ENCODE results near the gene TMEM163.
"Not testable (repeated sequence)": the region's sequence is repeated elsewhere in the genome, so short reads cannot be mapped to it uniquely, and the experiment has no call there.

The TMEM163 gene

DNA sequence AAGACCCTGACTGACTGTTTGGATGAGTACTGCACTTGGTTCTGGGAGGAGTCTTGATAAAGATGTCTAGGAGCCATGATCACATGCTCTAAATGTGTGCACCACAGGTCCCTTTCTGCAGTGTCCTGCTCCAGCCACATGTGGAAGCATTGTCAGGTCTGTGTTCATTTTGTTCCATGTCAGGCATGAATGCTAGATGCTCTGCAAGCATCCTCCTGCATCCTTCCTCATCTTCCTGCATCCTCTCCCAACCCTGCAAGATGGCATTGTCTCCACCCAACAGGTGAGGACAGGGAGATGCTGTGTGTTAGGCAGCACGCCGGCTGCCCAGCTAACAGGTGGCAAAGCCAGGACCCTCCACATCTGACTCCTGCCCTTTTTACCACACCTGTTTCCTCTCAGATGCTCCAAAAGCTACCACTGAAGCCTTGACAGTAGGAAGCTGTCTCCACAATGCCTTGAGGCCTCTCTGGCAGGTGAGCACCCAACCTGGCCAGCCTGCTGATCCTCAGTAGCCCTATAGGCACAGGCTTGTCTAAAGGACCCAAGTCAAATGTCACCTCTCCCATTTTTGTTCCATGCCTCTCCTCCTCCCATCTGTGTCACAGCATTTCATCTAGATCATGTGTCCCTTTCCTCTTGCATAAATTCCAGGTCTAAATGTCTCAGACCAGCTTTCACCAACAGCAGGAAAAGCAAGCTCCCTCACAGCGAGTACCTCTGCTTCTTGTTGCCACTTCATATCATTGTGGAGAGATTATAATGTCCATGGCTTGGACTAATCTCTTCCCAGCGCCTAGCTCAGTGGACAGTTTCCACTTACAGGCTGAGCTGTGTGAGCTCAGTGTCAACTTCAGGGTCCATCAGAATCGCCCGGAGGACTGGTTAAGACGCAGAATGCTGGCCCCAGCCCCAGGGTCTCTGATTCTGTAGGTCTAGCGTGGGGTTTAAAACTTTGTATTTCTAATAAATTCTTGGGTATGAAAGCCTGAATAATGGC, 55.0 kb downstream of the TMEM163 start:
- no peak for DNase-seq (ENCODE audit: low read depth)

DNA sequence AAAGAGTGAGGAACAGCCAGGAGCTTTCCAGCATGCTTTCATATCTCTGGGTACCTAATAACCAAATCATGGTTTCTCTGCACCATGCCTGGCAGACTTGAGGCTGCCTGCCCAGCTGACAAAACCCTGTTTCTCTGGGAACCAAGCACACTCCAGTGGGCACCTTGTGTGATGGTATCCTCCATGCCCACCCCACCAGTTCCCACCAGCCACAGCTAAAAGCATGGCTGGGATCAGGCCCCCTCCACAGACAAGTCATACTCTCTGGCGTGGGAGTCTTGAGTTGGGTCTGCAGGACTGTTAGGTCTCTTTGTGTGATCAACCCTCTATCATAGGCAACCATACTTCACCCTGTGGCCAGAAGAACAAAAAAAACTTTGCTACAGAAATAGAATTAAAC, 56.0 kb downstream of the TMEM163 start:
- DNase-seq (ENCODE audit: low read depth): no peak

DNA sequence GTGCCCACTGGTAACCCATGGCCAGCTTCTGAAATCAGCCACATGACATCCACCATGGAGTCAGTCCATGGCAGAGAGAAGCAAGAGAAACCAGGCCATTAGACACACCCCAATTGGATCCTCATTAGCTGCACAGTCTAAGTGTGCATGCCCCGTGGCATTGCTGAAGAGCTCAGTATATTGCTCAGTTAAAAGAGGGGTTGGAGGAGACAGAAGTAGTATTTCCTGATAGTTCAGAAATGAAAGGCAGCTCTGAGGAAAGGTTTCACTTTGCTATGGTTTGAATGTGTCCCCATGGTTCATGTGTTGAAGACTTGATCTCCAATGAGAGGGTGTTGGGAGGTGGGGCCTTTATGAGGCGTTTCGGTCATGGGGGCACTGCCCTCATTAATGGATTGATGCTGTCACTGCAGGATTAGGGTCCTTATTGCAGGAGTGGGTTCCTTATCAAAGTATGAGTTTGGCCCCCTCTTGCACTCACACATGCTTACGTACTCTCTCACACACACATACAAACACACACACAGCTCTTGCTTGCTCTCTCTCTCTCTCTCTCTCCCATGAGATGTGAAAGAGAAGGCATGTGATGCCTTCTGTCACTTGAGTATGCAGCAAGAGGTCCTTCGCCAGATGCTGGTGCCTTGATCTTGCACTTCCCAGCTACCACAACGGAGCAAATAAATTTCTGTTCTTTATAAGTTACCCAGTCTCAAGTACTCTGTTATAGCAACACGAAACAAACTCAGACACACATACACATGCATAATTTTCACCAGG, 58.0 kb downstream of the TMEM163 start:
- no peak for DNase-seq (ENCODE audit: low read depth)

DNA sequence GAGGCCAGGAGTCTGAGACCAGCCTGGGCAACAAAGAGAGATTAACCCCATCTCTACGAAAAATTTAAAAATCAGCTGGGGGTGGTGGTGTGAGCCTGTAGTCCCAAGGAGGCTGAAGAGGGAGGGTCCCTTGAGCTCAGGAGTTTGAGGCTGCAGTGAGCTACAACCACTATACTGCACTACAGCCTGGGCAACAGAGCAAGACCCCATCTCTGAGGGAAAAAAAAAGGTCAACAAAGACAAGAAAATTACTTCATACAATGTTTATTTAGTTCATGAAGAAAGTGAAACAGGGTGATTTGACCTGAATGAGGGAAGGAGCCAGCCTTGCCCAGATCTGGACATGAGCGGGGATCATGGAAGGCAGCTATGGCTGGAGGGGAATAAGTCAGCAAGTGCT, 59.1 kb downstream of the TMEM163 start:
- DNase-seq (ENCODE audit: low read depth): no peak

DNA sequence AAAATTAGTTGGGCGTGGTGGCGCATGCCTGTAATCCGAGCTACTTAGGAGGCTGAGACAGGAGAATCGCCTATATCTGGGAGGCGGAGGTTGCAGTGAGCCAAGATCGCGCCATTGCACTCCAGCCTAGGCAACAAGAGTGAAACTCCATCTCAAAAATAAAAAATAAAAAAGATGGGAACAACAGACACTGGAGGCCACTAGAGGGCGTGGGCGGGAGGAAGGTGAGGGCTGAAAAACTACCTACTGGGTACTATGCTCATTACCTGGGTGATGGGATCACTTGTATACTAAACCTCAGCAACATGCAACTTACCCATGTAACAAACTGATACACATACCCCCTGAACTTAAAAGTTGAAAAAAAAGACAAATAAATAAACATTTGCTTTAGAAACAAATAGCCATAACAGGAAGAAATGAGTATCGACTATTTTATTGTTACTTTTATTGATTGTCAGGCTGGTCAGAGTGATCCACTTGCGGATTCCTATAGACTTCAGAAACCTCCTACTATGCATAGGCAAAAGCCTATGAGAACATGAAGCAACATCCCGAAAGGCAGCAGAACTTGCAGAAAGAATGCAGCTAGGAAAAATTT, 61.0 kb downstream of the TMEM163 start:
- no peak for DNase-seq (ENCODE audit: low read depth)

DNA sequence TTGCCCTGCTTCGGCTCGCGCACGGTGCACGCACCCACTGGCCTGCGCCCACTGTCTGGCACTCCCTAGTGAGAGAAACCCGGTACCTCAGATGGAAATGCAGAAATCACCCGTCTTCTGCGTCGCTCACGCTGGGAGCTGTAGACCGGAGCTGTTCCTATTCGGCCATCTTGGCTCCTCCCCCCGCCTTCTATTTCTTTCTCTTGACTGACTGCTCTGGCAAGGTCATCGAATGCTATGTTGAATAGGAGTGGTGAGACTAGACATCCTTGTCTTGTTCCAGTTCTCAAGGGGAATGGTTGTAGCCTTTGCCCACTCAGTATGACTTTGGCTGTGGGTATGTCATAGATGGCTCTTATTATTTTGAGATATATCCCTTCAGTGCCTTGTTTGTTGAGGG, 62.4 kb downstream of the TMEM163 start:
- DNase-seq (ENCODE audit: low read depth): not testable (repeated sequence)

DNA sequence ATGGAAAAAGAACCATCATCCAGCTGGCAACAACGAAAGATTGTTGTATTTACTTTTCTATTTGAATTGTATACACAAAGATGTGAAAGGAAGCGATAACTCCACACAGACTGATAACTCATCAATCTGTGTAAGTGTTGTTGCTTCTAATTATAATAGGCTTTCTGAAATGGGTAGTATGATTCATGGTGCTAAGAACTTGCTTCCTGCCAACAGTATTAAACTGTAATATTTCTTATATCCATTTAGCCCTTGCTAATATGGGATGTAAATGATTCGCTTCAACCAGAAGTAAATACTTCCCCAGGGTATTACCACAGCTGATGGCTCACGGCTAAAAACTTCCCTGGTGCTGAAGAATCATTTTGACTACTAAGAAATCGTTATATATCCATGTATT, 70.2 kb downstream of the TMEM163 start:
- DNase-seq (ENCODE audit: low read depth): no peak

DNA sequence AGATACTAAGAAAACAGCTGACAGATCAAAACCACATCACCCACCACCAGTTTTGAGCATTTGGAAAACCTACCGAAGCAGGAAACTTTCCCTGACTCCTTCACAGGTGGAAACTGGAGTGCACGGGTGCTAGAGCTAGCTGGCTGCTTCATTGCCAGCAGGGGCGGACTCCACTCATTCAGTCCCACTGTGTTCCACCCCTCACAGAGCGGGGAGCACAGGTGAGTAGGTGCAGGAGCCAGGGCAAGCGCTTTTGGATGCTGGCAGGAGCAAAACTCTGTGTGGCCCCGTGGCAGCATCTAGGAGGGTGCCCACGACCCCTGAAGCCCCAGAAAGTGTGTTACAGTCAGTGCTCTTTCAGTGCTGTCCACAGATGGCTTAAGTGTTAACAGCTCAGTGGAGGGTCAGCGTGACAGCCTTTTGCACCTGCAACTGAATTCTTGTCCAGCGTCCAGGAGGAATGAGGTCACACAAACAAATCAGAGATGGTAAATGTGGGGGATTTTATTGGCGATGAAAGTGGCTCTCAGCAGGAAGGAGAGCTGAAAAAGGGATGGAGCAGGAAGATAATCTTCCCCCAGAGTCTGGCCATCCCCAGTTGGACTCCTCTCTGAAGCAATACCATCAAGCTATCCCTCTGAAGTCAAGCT, 71.1 kb downstream of the TMEM163 start:
- DNase-seq (ENCODE audit: low read depth): no peak

DNA sequence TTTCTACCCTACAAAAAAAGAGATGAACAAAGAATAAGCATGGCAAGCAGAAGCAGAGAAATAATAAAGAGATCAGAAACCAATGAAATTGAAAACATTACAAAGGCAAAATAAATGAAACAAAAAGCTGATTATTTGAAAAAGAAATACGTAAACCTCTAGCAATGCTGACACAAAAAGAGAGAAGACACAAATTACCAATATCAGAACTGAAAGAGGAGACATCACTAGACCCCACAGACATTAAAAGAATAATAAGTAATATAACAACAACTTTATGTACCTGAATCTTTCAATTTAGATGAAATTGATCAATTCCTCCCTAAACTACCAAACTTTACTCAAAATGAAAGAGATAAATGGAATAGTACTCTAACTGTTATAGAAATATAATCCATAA, 75.9 kb downstream of the TMEM163 start:
- DNase-seq (ENCODE audit: low read depth): no peak

DNA sequence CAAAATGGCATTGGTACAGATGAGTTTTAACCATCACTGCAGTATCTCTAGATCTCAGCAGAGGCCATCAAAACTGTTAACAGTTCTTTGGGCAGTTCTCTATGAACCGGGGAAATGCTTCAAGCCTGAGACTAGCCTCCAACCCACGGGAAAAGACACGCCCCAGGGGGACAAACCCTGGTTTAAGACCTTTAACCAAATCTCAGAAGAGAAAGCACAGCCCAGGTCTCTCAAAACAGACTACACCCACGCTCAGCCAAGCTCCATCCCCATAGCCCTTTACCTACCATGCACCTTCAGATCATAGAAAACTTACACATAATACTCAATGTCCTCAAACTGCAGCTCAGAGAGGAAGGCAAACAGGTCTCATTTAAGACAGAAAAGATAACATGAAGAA, 78.3 kb downstream of the TMEM163 start:
- no peak for DNase-seq (ENCODE audit: low read depth)

DNA sequence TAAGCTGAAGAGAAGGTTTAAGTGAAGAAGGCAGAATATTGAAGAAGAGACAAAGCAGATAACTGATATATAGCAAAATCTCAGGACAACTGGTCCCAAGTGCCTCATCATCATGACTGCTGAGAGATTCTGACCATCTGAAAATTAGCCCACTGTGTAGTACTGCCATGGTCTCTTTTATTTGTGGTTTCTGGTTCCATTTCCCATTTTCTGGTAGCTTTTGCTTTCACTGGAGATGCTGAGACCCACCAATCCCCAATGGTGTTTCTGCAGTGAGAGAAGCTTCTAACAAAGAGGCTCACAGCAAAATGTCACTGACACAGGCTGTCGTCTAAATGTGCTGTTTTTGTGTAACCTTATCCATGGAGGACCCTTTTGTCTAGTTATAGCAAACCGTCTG, 79.5 kb downstream of the TMEM163 start:
- DNase-seq (ENCODE audit: low read depth): no peak

DNA sequence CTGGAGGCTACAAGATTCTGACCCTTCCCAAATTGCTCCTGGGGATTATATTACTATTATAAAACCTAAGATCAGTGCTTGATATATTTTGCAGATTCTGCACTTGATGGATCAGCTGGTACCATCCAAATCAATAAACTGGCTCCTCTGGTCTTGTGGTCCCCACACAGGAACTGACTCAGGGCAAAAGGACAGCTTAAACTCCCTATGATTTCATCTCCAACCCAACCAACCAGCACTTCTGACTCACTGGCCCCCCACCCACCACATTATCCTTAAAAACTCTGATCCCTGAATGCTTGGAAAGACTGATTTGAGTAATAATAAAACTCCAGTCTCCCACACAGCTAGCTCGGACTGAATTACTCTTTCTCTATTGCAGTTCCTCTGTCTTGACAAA, 82.1 kb downstream of the TMEM163 start:
- DNase-seq (ENCODE audit: low read depth): no peak

DNA sequence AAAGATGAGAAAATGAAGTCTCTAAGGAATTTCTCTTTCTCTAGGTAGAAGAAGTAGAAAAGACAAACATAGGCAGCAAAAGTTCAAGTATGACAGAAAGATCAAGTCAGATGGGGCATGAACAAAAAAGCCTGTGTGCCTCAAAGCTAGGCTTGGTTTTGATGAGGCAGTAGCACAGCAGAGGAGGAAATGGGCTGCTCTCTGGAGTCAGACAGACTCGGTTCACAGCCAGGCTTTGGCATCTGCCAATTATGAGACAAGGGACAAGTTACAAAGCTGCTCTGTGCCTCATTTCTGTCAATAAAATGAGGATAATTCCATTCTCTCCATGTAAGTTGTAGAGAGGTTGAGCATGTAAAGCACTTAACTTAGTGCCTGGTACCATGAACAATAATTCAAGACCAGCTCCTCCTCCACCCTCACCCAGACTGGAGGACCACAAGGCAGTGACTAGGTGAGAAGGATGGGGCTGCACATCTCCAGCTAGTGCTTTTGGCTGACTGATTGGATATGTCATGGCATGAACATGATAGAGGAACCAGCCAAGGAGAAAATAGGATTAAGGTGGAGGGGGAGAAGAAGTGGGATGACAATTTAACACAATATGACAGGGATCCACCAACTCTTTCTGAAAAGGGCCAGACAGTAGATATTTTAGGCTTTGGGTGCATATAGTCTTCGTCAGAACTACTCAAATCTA, 84.6 kb downstream of the TMEM163 start:
- no peak for DNase-seq (ENCODE audit: low read depth)

DNA sequence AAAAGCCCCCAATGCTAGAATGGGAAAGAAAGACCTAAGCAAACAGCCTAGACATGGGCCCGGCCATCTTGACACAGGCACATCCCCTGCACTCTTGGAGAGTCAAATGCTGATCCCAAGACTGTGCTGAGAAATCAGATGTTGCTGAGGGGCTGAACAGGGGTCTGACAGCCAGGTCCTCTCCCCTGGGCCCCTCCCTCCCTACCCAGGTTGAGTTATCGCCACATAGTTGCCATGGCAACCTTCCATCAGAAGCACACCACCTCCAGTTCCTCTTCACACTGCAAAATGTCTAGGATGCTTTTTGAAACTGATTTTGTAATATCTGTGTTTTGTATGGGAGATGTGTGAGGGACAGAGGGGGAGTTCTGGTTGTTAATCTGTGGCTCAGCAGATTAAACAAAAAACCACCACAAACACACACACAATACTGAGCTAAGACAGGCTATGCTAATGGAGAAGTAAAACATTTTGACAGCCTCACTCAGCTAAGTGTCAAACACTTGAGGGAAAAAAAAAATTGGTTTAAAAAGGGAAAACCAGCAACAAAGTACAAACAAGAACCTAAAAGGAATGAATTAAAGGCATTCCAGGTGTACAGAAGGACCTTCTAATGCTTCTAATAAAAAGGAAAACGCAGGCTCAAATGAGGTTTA, 88.2 kb downstream of the TMEM163 start:
- DNase-seq (ENCODE audit: low read depth): no peak

DNA sequence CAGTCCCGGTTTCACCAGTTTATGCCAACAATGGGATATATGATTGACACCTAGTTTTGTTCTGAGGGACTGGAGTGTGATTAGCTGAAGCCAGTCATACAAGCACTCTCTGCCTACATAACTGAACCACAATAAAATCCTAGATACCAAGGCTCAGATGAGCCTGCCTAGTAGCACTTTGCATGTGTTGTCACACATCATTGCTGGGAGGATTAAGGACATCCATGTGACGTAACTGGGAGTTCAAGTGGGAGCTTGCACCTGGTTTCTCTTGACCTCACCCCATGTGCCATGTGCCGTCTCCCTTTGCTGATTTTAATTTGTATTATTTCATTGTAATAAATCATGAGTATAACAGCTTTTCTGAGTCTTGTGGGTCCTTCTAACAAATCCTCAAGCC, 90.3 kb downstream of the TMEM163 start:
- DNase-seq (ENCODE audit: low read depth): no peak

DNA sequence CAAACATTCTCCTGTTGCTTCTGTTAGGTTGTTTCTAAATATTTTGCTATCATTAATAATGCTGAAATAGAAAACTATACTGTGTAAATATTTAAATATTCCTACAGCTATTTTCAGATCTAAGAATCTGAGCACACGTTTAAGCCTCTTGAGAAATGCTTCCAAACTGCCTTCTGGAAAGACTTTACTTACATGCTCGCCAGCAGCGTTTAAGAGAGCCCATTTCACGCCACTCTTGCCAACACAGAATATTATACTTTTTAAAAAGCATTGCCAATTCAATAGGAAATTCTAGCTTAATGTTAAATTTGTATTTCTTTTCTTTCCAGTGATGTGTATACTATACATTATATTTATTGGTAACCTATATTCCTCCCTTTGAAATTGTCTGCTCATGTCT, 92.0 kb downstream of the TMEM163 start:
- DNase-seq (ENCODE audit: low read depth): no peak

DNA sequence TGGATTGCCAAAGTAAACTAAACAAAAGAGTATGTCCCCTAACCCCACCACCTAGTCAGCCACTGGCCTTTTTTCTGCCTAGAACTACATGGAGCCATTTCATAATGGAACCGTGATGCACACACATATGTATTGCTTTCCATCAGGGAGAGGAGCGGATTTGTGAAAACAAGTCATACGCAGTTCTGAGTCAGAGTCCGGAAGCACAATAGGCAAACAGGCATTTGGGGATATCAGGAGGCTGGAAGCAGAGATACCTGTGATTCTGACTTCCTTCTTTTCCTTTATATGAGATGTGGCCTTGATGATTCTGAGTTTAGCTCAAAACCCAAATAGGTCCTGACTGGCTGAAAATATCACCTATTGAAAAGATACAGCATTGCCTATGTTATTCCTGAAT, 93.5 kb downstream of the TMEM163 start:
- no peak for DNase-seq (ENCODE audit: low read depth)

DNA sequence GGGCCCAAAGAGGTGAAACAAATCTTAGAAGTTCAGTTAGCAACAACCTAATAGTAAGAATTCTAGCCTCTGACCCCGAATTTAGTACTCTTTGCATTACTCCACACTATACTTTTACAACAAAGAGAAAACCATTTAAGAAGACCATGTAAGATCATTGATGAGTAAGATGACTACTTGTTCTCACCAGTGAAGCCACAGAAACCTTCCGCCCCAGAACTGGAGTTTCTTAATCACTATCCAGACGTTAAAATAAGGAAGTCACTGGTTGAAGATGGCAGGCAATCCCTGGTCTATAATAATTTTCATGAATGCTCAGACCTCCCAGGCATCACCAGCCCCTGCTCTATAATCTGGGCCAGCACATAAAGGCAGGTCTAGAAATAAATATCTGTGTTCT, 95.0 kb downstream of the TMEM163 start:
- DNase-seq (ENCODE audit: low read depth): no peak

DNA sequence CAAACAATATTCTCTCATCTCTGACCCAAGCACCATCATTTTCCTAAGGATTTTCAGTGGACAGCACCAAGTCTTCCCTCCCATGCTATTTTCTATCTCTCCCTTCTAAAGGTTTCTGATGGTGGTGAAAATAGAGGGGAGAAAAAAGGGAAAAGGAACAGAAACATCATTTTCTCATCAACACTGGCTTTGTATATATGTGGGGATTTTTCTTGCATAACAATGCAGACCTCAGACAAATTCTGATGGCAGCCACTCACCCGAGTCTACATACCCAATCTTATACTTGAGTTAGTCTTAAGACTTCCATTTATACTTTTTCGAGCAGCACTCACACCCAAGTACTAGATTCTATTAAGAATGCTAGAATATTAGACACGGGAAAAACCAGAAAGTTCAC, 95.8 kb downstream of the TMEM163 start:
- DNase-seq (ENCODE audit: low read depth): no peak

DNA sequence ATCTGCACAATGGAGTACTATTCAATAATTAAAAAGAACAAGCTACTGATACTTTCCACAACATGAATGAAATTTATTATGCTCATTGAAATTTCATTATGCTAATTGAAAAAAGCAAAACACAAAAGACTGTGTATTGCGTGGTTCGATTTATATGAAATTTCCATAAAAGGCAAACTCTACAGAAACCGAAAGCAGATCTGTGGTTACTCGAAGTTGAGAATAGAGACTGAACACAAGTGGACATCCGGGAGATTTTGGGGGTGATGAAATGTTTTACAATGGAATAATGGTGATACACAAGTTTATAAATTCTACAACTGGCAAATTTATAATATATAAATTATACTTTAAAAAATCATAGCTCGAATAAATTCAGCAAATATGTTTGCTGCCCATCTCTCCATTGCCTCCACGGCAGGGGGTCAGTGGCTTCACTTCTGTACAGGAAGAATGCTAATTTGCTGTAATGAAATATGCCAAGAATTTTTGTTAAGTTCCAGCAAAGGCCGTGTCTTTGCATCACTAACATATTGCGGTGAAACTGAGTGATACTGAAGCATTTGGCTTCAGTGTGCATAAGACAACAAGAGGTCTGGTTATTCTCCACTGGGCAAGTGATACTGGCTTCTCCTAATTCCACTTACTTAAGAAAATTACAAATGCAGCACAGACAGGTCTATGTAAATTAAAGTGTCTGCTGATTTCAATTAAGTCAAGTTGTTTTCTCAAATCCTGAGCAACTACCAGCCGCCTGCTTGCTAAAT, 96.7 kb downstream of the TMEM163 start:
- peak; percentile 4 for DNase-seq (ENCODE audit: low read depth)
